Endothelial cell of umbilical vein (primary cell): ENCODE data around the gene ADAT3. TPM values are rescaled to one million over a fixed set of nuclear protein-coding genes. Genes with fewer than 3 reads are reported as not detected.

Experiments
- BruUV-seq: library from RNA; stranded (reverse); fragments of 400-500 nt; replicated peaks from 2 replicates; lab custom pipeline; 2021; lab: Mats Ljungman, UMichigan
- CTCF ChIA-PET: fragments of 300-600, 350-600 bp; sonication (Branson Sonifier 250); formaldehyde crosslinking; loops from one replicate; lab custom pipeline; 2021; ENCODE audit warnings: antibody characterized with exemption, inconsistent platforms; lab: Charles Lee
- POLR2A ChIA-PET: fragments of 300-600, 350-600 bp; sonication (Branson Sonifier 250); formaldehyde crosslinking; loops from one replicate; lab custom pipeline; 2021; ENCODE audit warnings: antibody characterized with exemption, inconsistent platforms; lab: Charles Lee
- DNase-seq: peaks from one replicate; pipeline ENCODE4 v3.0.0-alpha.2; 2011; ENCODE audit warnings: low read depth, low spot score
- FAIRE-seq: peaks from 2 replicates; lab custom pipeline; 2011; peaks lifted over from hg19 to GRCh38; lab: Jason Lieb, UNC
- H2AFZ ChIP-seq: 2 replicates; pipeline ENCODE4 v1.6.0; 2012; ENCODE audit warnings: low read depth, low read length, control low read depth, inconsistent platforms
- H3K27ac ChIP-seq: 2 replicates; pipeline ENCODE4 v1.5.1; 2011; ENCODE audit warnings: low read depth, mild to moderate bottlenecking, control low read depth, low read length, moderate library complexity; ENCODE audit not compliant: insufficient read depth
- H3K27me3 ChIP-seq, 2 experiments: 2 replicates each; pipeline versions ENCODE4 v1.6.0 to v1.6.1; 2011; ENCODE audit warnings: low read length in 2 of 2, mixed read lengths in 1 of 2; ENCODE audit not compliant: control insufficient read depth in 2 of 2, insufficient read depth in 2 of 2
- H3K36me3 ChIP-seq, 2 experiments: 2 replicates in 1 of 2; 3 replicates in 1 of 2; pipeline ENCODE4 v1.5.1; 2011; ENCODE audit warnings: low read length in 2 of 2, mild to moderate bottlenecking in 1 of 2, moderate library complexity in 1 of 2; ENCODE audit not compliant: control insufficient read depth in 2 of 2, insufficient read depth in 2 of 2; ENCODE audit errors: extremely low read depth in 1 of 2
- H3K4me1 ChIP-seq: 3 replicates; pipeline ENCODE4 v1.5.1; 2011; ENCODE audit warnings: mild to moderate bottlenecking, low read length; ENCODE audit not compliant: control insufficient read depth, insufficient read depth; ENCODE audit errors: extremely low read depth
- H3K4me2 ChIP-seq: 2 replicates; pipeline ENCODE4 v1.6.1; 2011; ENCODE audit warnings: low read length, control low read depth, mixed read lengths; ENCODE audit not compliant: insufficient read depth
- H3K4me3 ChIP-seq, 3 experiments: fragments of 200-600 bp in 1 of 3; sonication (generic), shearing (Covaris generic) in 1 of 3; replicated peaks in 1 of 3; 2 replicates each; pipeline ENCODE4 v1.5.1; 2011 to 2016; ENCODE audit warnings: control low read depth in 3 of 3, low read length in 3 of 3, mild to moderate bottlenecking in 2 of 3, inconsistent platforms in 1 of 3, low read depth in 1 of 3, moderate library complexity in 1 of 3; ENCODE audit not compliant: insufficient read depth in 1 of 3
- H3K79me2 ChIP-seq: 2 replicates; pipeline ENCODE4 v1.6.0; 2012; ENCODE audit warnings: low read length, inconsistent platforms; ENCODE audit not compliant: control insufficient read depth, insufficient read depth
- H3K9ac ChIP-seq: replicated peaks from 2 replicates; pipeline ENCODE3; 2011; ENCODE audit warnings: low read length, control low read depth; ENCODE audit not compliant: insufficient read depth; ENCODE audit errors: extremely low read depth
- H3K9me1 ChIP-seq: replicated peaks from 3 replicates; pipeline ENCODE4 v1.6.0; 2011; ENCODE audit warnings: mild to moderate bottlenecking, low read length; ENCODE audit not compliant: control insufficient read depth, insufficient read depth; ENCODE audit errors: extremely low read depth
- H3K9me3 ChIP-seq: replicated peaks from 2 replicates; pipeline ENCODE4 v1.5.1; 2012; ENCODE audit warnings: low read length, inconsistent platforms; ENCODE audit not compliant: control insufficient read depth, insufficient read depth
- H4K20me1 ChIP-seq: replicated peaks from 2 replicates; pipeline ENCODE3; 2011; ENCODE audit warnings: mild to moderate bottlenecking, low read length; ENCODE audit not compliant: control insufficient read depth, insufficient read depth; ENCODE audit errors: extremely low read depth
- EZH2 ChIP-seq: IDR thresholded peaks from 2 replicates; pipeline ENCODE4 v1.6.1; 2012; ENCODE audit warnings: borderline replicate concordance, low read depth, mild to moderate bottlenecking, moderate library complexity, low read length, inconsistent platforms; ENCODE audit not compliant: severe bottlenecking
- FOS ChIP-seq: IDR thresholded peaks from 2 replicates; pipeline ENCODE4 v1.6.1; 2011; ENCODE audit warnings: mild to moderate bottlenecking, low read length, moderate library complexity, borderline replicate concordance; ENCODE audit not compliant: insufficient read depth
- MYC ChIP-seq: IDR thresholded peaks from one replicate; pipeline ENCODE4 v1.6.1; 2011; ENCODE audit warnings: mild to moderate bottlenecking, low read depth, low read length
- POLR2AphosphoS5 ChIP-seq: IDR thresholded peaks from 2 replicates; pipeline ENCODE4 v1.6.1; 2012; ENCODE audit warnings: low read depth, mild to moderate bottlenecking, control low read depth, low read length, moderate library complexity; ENCODE audit not compliant: insufficient read depth
- dilution Hi-C: fragments of 300-500 bp; cut with MboI; formaldehyde crosslinking; loops from one replicate; pipeline ENCODE4 v1.15.0; 2019; ENCODE audit warnings: low sequenced_read_pairs; ENCODE audit not compliant: extremely low pct_ligation_motif_present
- intact Hi-C: fragments of 100-400 bp; cut with micrococcal nuclease; formaldehyde crosslinking; loops from one replicate; pipeline ENCODE4 v1.10.0; 2022
- polyA plus RNA-seq, 4 experiments: library from polyadenylated mRNA; depleted of rRNA in 3 of 4; stranded (reverse) in 3 of 4; unstranded in 1 of 4; fragments of >200 nt; gene quantifications; 2 replicates each; pipeline versions ENCODE4 v1.2.1 to v1.2.3, GENCODE V29; 2011 to 2012; ENCODE audit warnings: missing spikeins in 1 of 4
- total RNA-seq: library from RNA; stranded (reverse); gene quantifications from 2 replicates; pipeline ENCODE4 v1.2.3, GENCODE V29; 2021
- TF ChIP-seq, protein P1 (sequence below): IDR thresholded peaks from 2 replicates; pipeline ENCODE4 v1.6.1; 2011; ENCODE audit not compliant: insufficient read depth, insufficient read length

ADAT3 gene
- total and polyA plus RNA-seq, 2 donors (not counting 3 experiments of a cell fraction or from before 2014, with no cell fraction given), result 5.7 to 11.7 TPM

DNA sequence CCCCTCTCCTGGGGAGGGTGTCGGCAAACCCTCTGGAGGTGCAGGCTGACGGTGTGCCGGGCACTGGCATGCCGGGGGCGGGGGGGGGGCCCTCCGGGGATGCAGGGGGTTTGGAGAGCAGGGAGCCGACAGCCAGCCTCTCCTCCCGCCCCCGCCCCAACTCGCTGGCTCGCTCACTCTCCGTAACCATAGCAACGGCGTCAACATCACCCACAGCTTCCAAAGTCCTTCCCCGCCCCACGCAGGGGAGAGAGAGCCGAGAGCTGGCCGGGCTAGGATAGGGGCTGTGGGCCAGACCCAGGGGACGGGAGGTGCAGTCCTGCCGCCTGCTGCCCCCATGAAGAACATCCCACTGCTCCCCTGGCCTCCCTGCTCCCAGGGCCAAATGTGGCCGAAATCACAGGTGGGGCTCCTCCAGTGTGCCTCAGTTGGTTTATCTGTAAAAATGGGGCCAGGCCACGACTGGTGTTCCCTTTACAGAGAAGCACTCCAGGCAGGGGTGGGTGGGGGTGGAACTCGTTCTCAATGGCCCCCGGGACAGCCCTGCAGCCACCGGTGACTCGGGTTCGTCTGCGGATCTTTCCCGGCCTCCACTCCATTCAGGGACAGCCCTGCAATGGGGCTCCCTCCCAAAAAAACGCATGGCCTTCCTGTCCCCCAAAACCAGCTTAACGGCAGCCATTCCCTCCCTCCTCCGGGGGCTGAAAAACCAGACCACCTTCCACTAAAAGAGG is 45.0 kb upstream of the ADAT3 start:
- dilution Hi-C loops (no loop called here), intact Hi-C loops (no loop called here)
- H3K27ac ChIP-seq, result no peak overlapping the region
- DNase-seq (no peak), FAIRE-seq (no peak)
- H3K4me2 ChIP-seq, result peak overlapping the region; percentile 89
- ChIA-PET CTCF (no interaction called here), POLR2A (interaction anchor here (0.6 kb wide), 1 partner anchor 864 kb away, joined by 7 read pairs; no protein-coding TSS in a partner anchor)
- TF ChIP-seq MYC, result no peak
- no peak for TF ChIP-seq EZH2
- TF ChIP-seq, protein P1, sequence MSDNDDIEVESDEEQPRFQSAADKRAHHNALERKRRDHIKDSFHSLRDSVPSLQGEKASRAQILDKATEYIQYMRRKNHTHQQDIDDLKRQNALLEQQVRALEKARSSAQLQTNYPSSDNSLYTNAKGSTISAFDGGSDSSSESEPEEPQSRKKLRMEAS, result no peak
- no peak for TF ChIP-seq FOS
- TF ChIP-seq POLR2AphosphoS5, result no peak
- peak overlapping the region in 1 of 3 experiments; percentile 19 for H3K4me3 ChIP-seq
- no peaks in the 10 kb centered on the region for H3K36me3 ChIP-seq
- peaks cover 75% of the 10 kb centered on the region for H3K79me2 ChIP-seq
- H3K9me3 ChIP-seq, result no peaks in the 10 kb centered on the region
- no peak overlapping the region for H3K9ac ChIP-seq
- H3K4me1 ChIP-seq, result peaks cover 47% of the 10 kb centered on the region
- no TSS peak for BruUV-seq
- no peaks in the 10 kb centered on the region for H3K27me3 ChIP-seq
- H2AFZ ChIP-seq, result no peak overlapping the region
- no peaks in the 10 kb centered on the region for H3K9me1 ChIP-seq
- no peaks in the 10 kb centered on the region for H4K20me1 ChIP-seq
